Measurements from ENCODE around the gene SCAMP1.
"Not testable (repeated sequence)": the region's sequence is repeated elsewhere in the genome, so short reads cannot be mapped to it uniquely, and the experiment has no call there.

SCAMP1 gene

GRCh38 chr5:78367318-78367991 lies 7.0 kb downstream of the SCAMP1 start:
- no peak overlapping the region for H3K27ac ChIP-seq
- H3K4me3 ChIP-seq = no peak overlapping the region
- no peaks in the 10 kb centered on the region for H3K9me3 ChIP-seq (ENCODE audit: low read depth, low read length)
- H3K9ac ChIP-seq (ENCODE audit: insufficient read length) = no peak overlapping the region
- no peak for DNase-seq (ENCODE audit: low read depth, low spot score)
- H3K36me3 ChIP-seq (ENCODE audit: insufficient read depth, low read length) = no peaks in the 10 kb centered on the region
- TF ChIP-seq POLR2AphosphoS5 (IDR thresholded peaks at IDR 0.05; ENCODE audit: borderline replicate concordance, low read depth, low read length) (no peak), FOXP2 (optimal IDR thresholded peaks at IDR 0.05; ENCODE audit: control extremely low read depth, extremely low read length, insufficient read depth) (no peak), EZH2 (IDR thresholded peaks at IDR 0.05) (no peak)

GRCh38 chr5:78369680-78370079 lies 9.3 kb downstream of the SCAMP1 start:
- no peak overlapping the region for H3K4me3 ChIP-seq
- TF ChIP-seq POLR2AphosphoS5 (IDR thresholded peaks at IDR 0.05; ENCODE audit: borderline replicate concordance, low read depth, low read length) (no peak), EZH2 (IDR thresholded peaks at IDR 0.05) (no peak), FOXP2 (optimal IDR thresholded peaks at IDR 0.05; ENCODE audit: control extremely low read depth, extremely low read length, insufficient read depth) (no peak)
- no peaks in the 10 kb centered on the region for H3K9me3 ChIP-seq (ENCODE audit: low read depth, low read length)
- no peak overlapping the region for H3K27ac ChIP-seq
- H3K9ac ChIP-seq (ENCODE audit: insufficient read length) = no peak overlapping the region
- no peaks in the 10 kb centered on the region for H3K36me3 ChIP-seq (ENCODE audit: insufficient read depth, low read length)
- no peak for DNase-seq (ENCODE audit: low read depth, low spot score)

DNA sequence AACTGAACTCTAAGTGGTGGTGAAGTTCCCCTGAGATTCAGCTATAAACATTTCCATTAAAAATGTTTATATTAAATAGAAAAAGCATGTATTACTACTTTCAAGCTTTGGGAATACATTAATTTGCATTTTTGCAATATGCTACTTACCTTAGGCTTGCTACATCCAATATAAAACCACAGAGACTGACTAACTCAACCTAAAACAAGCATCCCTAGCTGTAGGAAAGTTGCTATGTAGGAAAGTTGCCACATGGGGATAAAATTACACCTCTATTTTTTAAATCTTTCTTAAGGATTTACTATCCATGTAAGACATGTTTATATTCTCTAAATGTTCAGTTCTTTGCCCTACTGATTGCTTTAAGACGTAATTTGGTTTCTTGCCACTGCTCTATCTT lies 12.8 kb downstream of the SCAMP1 start:
- Histone ChIP-seq H3K27ac (no peak overlapping the region), H3K9ac (ENCODE audit: insufficient read length) (no peak overlapping the region), H3K4me3 (no peak overlapping the region), H3K9me3 (ENCODE audit: low read depth, low read length) (no peaks in the 10 kb centered on the region), H3K36me3 (ENCODE audit: insufficient read depth, low read length) (no peaks in the 10 kb centered on the region)
- no peak for DNase-seq (ENCODE audit: low read depth, low spot score)
- TF ChIP-seq EZH2 (IDR thresholded peaks at IDR 0.05) (no peak), POLR2AphosphoS5 (IDR thresholded peaks at IDR 0.05; ENCODE audit: borderline replicate concordance, low read depth, low read length) (no peak), FOXP2 (optimal IDR thresholded peaks at IDR 0.05; ENCODE audit: control extremely low read depth, extremely low read length, insufficient read depth) (no peak)

- no peak overlapping the region for H3K9ac ChIP-seq (ENCODE audit: insufficient read length)
- no peak for TF ChIP-seq EZH2 (IDR thresholded peaks at IDR 0.05)
- no peak for TF ChIP-seq FOXP2 (optimal IDR thresholded peaks at IDR 0.05; ENCODE audit: control extremely low read depth, extremely low read length, insufficient read depth)
- TF ChIP-seq POLR2AphosphoS5 (IDR thresholded peaks at IDR 0.05; ENCODE audit: borderline replicate concordance, low read depth, low read length) = no peak
- H3K9me3 ChIP-seq (ENCODE audit: low read depth, low read length) = no peaks in the 10 kb centered on the region
- no peaks in the 10 kb centered on the region for H3K36me3 ChIP-seq (ENCODE audit: insufficient read depth, low read length)
- no peak overlapping the region for H3K27ac ChIP-seq
- no peak for DNase-seq (ENCODE audit: low read depth, low spot score)
- H3K4me3 ChIP-seq = no peak overlapping the region
These were observed 15.9 kb downstream of the SCAMP1 start for GRCh38 chr5:78376315-78376714.

DNA sequence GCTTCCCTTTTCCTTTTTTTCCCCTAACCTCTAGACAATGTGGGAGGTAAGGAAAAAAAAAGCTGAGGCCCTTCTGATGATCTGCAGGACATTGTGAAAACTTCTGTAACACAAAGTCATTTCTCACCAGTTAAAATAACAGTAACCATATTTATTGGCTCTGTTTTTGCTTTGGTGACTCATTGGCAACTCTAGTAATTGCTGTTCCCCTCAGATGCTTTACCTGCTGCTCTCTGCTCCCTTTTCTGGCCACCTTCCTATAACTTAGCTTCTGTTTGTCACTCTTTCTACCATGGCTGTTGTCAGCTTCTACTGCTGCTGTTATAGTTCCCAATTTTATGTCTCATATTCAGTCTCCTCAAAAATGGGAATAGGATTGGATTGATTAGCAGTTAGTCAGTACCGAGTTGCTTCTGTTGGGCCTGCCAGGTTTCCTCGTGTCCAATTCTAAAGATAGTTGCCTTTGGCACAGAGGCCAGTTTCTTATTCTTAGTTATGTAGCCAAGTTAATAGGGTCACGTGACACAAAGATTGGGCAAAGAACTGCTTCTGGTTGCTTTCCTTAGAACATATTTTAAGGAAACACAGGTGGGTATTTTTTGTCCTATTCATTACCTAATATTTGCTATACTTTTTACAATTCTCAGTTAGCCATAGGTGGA lies 16.8 kb downstream of the SCAMP1 start:
- TF ChIP-seq POLR2AphosphoS5 (IDR thresholded peaks at IDR 0.05; ENCODE audit: borderline replicate concordance, low read depth, low read length) (no peak), FOXP2 (optimal IDR thresholded peaks at IDR 0.05; ENCODE audit: control extremely low read depth, extremely low read length, insufficient read depth) (no peak), EZH2 (IDR thresholded peaks at IDR 0.05) (no peak)
- Histone ChIP-seq H3K9ac (ENCODE audit: insufficient read length) (no peak overlapping the region), H3K27ac (no peak overlapping the region), H3K4me3 (no peak overlapping the region), H3K36me3 (ENCODE audit: insufficient read depth, low read length) (no peaks in the 10 kb centered on the region), H3K9me3 (ENCODE audit: low read depth, low read length) (no peaks in the 10 kb centered on the region)
- no peak for DNase-seq (ENCODE audit: low read depth, low spot score)

DNA sequence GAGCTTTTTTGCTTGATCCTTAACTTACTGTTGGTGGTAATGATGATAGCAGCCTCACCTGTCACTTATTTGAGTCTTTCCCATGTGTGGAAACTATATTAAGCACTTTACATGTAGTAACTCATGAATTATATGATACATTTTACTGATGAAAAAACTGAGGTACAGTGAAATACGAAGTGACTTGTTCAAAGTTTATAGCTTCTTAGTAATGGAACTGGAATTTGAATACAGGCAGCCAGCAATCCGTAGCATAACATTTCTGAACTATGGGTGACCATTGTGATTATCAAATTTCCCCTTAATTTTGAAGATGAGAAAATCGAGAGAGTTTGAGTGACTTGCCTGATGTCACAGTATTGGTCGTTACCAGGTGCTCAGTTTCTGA lies 17.3 kb downstream of the SCAMP1 start:
- Histone ChIP-seq H3K9ac (ENCODE audit: insufficient read length) (no peak overlapping the region), H3K9me3 (ENCODE audit: low read depth, low read length) (no peaks in the 10 kb centered on the region), H3K27ac (no peak overlapping the region), H3K36me3 (ENCODE audit: insufficient read depth, low read length) (no peaks in the 10 kb centered on the region), H3K4me3 (no peak overlapping the region)
- DNase-seq (ENCODE audit: low read depth, low spot score) = no peak
- TF ChIP-seq FOXP2 (optimal IDR thresholded peaks at IDR 0.05; ENCODE audit: control extremely low read depth, extremely low read length, insufficient read depth) (no peak), POLR2AphosphoS5 (IDR thresholded peaks at IDR 0.05; ENCODE audit: borderline replicate concordance, low read depth, low read length) (no peak), EZH2 (IDR thresholded peaks at IDR 0.05) (no peak)

GRCh38 chr5:78387468-78388153 lies 27.2 kb downstream of the SCAMP1 start:
- Histone ChIP-seq H3K36me3 (ENCODE audit: insufficient read depth, low read length) (0 out of 2 replicates have a peak, but pooled peaks cover 3% of the 10 kb centered on the region), H3K4me3 (no peak overlapping the region), H3K9me3 (ENCODE audit: low read depth, low read length) (no peaks in the 10 kb centered on the region), H3K27ac (no peak overlapping the region), H3K9ac (ENCODE audit: insufficient read length) (no peak overlapping the region)
- TF ChIP-seq FOXP2 (optimal IDR thresholded peaks at IDR 0.05; ENCODE audit: control extremely low read depth, extremely low read length, insufficient read depth) (no peak), POLR2AphosphoS5 (IDR thresholded peaks at IDR 0.05; ENCODE audit: borderline replicate concordance, low read depth, low read length) (no peak), EZH2 (IDR thresholded peaks at IDR 0.05) (no peak)
- no peak for DNase-seq (ENCODE audit: low read depth, low spot score)

DNA sequence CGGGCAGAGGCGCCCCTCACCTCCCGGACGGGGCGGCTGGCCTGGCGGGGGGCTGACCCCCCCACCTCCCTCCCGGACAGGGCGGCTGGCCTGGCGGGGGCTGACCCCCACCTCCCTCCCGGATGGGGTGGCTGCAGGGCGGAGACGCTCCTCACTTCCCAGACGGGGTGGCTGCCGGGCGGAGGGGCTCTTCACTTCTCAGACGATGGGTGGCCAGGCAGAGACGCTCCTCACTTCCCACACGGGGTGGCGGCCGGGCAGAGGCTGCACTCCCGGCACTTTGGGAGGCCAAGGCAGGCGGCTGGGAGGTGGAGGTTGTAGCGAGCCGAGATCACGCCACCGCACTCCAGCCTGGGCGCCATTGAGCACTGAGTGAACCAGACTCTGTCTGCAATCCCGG lies 30.9 kb downstream of the SCAMP1 start:
- H3K36me3 ChIP-seq (ENCODE audit: insufficient read depth, low read length) = not testable (repeated sequence)

More for the DNA sequence above, 30.9 kb downstream of the SCAMP1 start:
- H3K4me3 ChIP-seq; H3K27ac ChIP-seq; H3K9me3 ChIP-seq (ENCODE audit: low read depth, low read length); DNase-seq (ENCODE audit: low read depth, low spot score); H3K9ac ChIP-seq (ENCODE audit: insufficient read length): not testable (repeated sequence)
